Neural crest cell (in vitro differentiated cells): ENCODE data around the gene SERPING1. TPM values are rescaled to one million over a fixed set of nuclear protein-coding genes. Genes with fewer than 3 reads are reported as not detected.

Experiments
- DNase-seq: peaks from one replicate; pipeline ENCODE4 v3.0.0; 2021; ENCODE audit warnings: low read depth, mixed read lengths, low spot score
- H3K27ac Mint-ChIP-seq: one replicate; pipeline ENCODE4 v1.8.0; 2021; ENCODE audit warnings: mild to moderate bottlenecking, mixed read lengths; ENCODE audit not compliant: unreplicated experiment
- H3K27me3 Mint-ChIP-seq: 2 replicates; pipeline ENCODE4 v1.8.0; 2021; ENCODE audit warnings: low read depth, mild to moderate bottlenecking, mixed read lengths
- H3K36me3 Mint-ChIP-seq: 2 replicates; pipeline ENCODE4 v1.8.0; 2021; ENCODE audit warnings: low read depth, mild to moderate bottlenecking, mixed read lengths
- H3K4me1 Mint-ChIP-seq: 2 replicates; pipeline ENCODE4 v1.8.0; 2021; ENCODE audit warnings: mixed read lengths
- H3K4me3 Mint-ChIP-seq: one replicate; pipeline ENCODE4 v1.8.0; 2021; ENCODE audit warnings: mild to moderate bottlenecking, mixed read lengths
- H3K9me3 Mint-ChIP-seq: 2 replicates; pipeline ENCODE4 v1.8.0; 2021; ENCODE audit warnings: mixed read lengths
- CTCF ChIP-seq: fragments of 200-600 bp; sonication (generic); conservative IDR thresholded peaks from 2 replicates; pipeline ENCODE4 v1.5.0; 2021; ENCODE audit warnings: antibody characterized with exemption, mild to moderate bottlenecking
- total RNA-seq: library from RNA; stranded (reverse); gene quantifications from 2 replicates; pipeline ENCODE4 v1.2.1, GENCODE V29; 2021

The SERPING1 gene
- total RNA-seq, 1 donor from 2014 or later: 31.7 TPM

- DNase-seq: no peak
- H3K4me3 Mint-ChIP-seq: no peak overlapping the region
- H3K27me3 Mint-ChIP-seq: no peaks in the 10 kb centered on the region
- no peak overlapping the region for H3K27ac Mint-ChIP-seq
- no peak for TF ChIP-seq CTCF
- H3K9me3 Mint-ChIP-seq: peaks cover 2% of the 10 kb centered on the region
- H3K4me1 Mint-ChIP-seq: peaks cover 8% of the 10 kb centered on the region
- peaks cover 4% of the 10 kb centered on the region for H3K36me3 Mint-ChIP-seq
Measured at GRCh38 chr11:57618438-57618837, 21.0 kb downstream of the SERPING1 start.

GRCh38 chr11:57619331-57619730 is 21.8 kb downstream of the SERPING1 start:
- peaks cover 2% of the 10 kb centered on the region for H3K9me3 Mint-ChIP-seq
- no peaks in the 10 kb centered on the region for H3K27me3 Mint-ChIP-seq
- DNase-seq: no peak
- H3K4me1 Mint-ChIP-seq: peaks cover 8% of the 10 kb centered on the region
- TF ChIP-seq CTCF: peak; percentile 37
- no peak overlapping the region for H3K27ac Mint-ChIP-seq
- no peak overlapping the region for H3K4me3 Mint-ChIP-seq
- peaks cover 4% of the 10 kb centered on the region for H3K36me3 Mint-ChIP-seq

GRCh38 chr11:57620467-57620866 is 23.0 kb downstream of the SERPING1 start:
- no peak for TF ChIP-seq CTCF
- H3K27ac Mint-ChIP-seq: no peak overlapping the region
- H3K27me3 Mint-ChIP-seq: no peaks in the 10 kb centered on the region
- peaks cover 8% of the 10 kb centered on the region for H3K4me1 Mint-ChIP-seq
- H3K4me3 Mint-ChIP-seq: no peak overlapping the region
- H3K9me3 Mint-ChIP-seq: peaks cover 2% of the 10 kb centered on the region
- no peak for DNase-seq
- H3K36me3 Mint-ChIP-seq: peaks cover 4% of the 10 kb centered on the region

- peaks cover 8% of the 10 kb centered on the region for H3K4me1 Mint-ChIP-seq
- peaks cover 4% of the 10 kb centered on the region for H3K36me3 Mint-ChIP-seq
- H3K9me3 Mint-ChIP-seq: peaks cover 2% of the 10 kb centered on the region
- H3K4me3 Mint-ChIP-seq: no peak overlapping the region
- no peak for DNase-seq
- H3K27ac Mint-ChIP-seq: no peak overlapping the region
- no peaks in the 10 kb centered on the region for H3K27me3 Mint-ChIP-seq
- no peak for TF ChIP-seq CTCF
Measured at GRCh38 chr11:57622263-57622662, 24.8 kb downstream of the SERPING1 start.

- no peak overlapping the region for H3K4me3 Mint-ChIP-seq
- H3K36me3 Mint-ChIP-seq: peaks cover 2% of the 10 kb centered on the region
- H3K4me1 Mint-ChIP-seq: peaks cover 12% of the 10 kb centered on the region
Measured at GRCh38 chr11:57624864-57625263, 27.4 kb downstream of the SERPING1 start.

More at GRCh38 chr11:57624864-57625263, 27.4 kb downstream of the SERPING1 start:
- Mint-ChIP-seq H3K9me3 (no peaks in the 10 kb centered on the region), H3K27me3 (no peaks in the 10 kb centered on the region), H3K27ac (no peak overlapping the region)
- DNase-seq: no peak
- TF ChIP-seq CTCF: no peak
